A549 (cell line): ENCODE data around the gene TPCN2. TPM values are rescaled to one million over a fixed set of nuclear protein-coding genes. Genes with fewer than 3 reads are reported as not detected.

Experiments
- ATAC-seq, 2 experiments: fragments of 200-7000 bp in 1 of 2; fragments of >200 bp in 1 of 2; cut with Nextera tagmentation in 1 of 2; cut with Tn5 transposase in 1 of 2; 3 replicates each; pipeline versions ENCODE4 v1.8.0 to v1.9.1; 2018 to 2020; ENCODE audit warnings: mild to moderate bottlenecking in 1 of 2, moderate library complexity in 1 of 2
- CTCF ChIA-PET: fragments of 300-600 bp; sonication (Branson Sonifier 250); formaldehyde crosslinking; extraction: SDS; loops from one replicate; lab custom pipeline; 2021; ENCODE audit warnings: antibody characterized with exemption, inconsistent platforms; lab: Yijun Ruan, JAX
- POLR2A ChIA-PET: fragments of 350-600 bp; formaldehyde crosslinking; extraction: SDS; loops from one replicate; lab custom pipeline; 2021; ENCODE audit warnings: antibody characterized with exemption, inconsistent platforms; lab: Yijun Ruan, JAX
- DNase-seq, 2 experiments: peaks; one replicate each; pipeline versions ENCODE4 v3.0.0 to v3.0.0-alpha.2; 2011 to 2016; ENCODE audit warnings: low read depth in 1 of 2, low spot score in 1 of 2
- FAIRE-seq: peaks from 2 replicates; lab custom pipeline; 2011; peaks lifted over from hg19 to GRCh38; lab: Jason Lieb, UNC
- H3K27ac ChIP-seq, 2 experiments: fragments of >200 bp; sonication (Bioruptor Twin); formaldehyde crosslinking; 3 replicates each; pipeline ENCODE4 v1.5.1; 2016 to 2017
- H3K4me1 ChIP-seq: fragments of >200 bp; sonication (Bioruptor Twin); formaldehyde crosslinking; 3 replicates; pipeline ENCODE4 v1.6.1; 2016
- H3K4me2 ChIP-seq: fragments of >200 bp; sonication (Bioruptor Twin); formaldehyde crosslinking; 3 replicates; pipeline ENCODE4 v1.6.1; 2016
- H3K4me3 ChIP-seq: fragments of >200 bp; sonication (Bioruptor Twin); formaldehyde crosslinking; 3 replicates; pipeline ENCODE4 v1.5.1; 2016
- H3K9me3 ChIP-seq: fragments of >200 bp; sonication (Bioruptor Twin); formaldehyde crosslinking; 3 replicates; pipeline ENCODE4 v1.6.1; 2016
- BHLHE40 ChIP-seq: IDR thresholded peaks from 2 replicates; pipeline ENCODE4 v1.6.1; 2012; ENCODE audit warnings: low read depth, low read length, inconsistent platforms
- CBX2 ChIP-seq: fragments of 200-600 bp; sonication (generic); IDR thresholded peaks from 2 replicates; pipeline ENCODE4 v1.6.1; 2016; ENCODE audit warnings: low read depth, mild to moderate bottlenecking, borderline replicate concordance
- CEBPB ChIP-seq, 2 experiments: fragments of >200 bp in 1 of 2; sonication (Bioruptor Twin) in 1 of 2; formaldehyde crosslinking in 1 of 2; IDR thresholded peaks; 2 replicates each; pipeline ENCODE4 v1.6.1; 2012 to 2016
- EHF ChIP-seq: fragments of 250-450 bp; sonication (Bioruptor Pico); IDR thresholded peaks from 2 replicates; pipeline ENCODE4 v1.5.0; 2020; ENCODE audit warnings: mild to moderate bottlenecking
- EHMT2 ChIP-seq: fragments of 200-600 bp; sonication (generic); IDR thresholded peaks from 2 replicates; pipeline ENCODE4 v1.6.1; 2016; ENCODE audit warnings: antibody characterized with exemption, low read depth, mild to moderate bottlenecking, moderate library complexity
- EP300 ChIP-seq, 2 experiments: fragments of >200 bp; sonication (Bioruptor Twin); formaldehyde crosslinking; IDR thresholded peaks; 2 replicates in 1 of 2; 3 replicates in 1 of 2; pipeline ENCODE4 v1.6.1; 2016 to 2017
- FOSB ChIP-seq: fragments of 250-450 bp; sonication (Bioruptor Pico); IDR thresholded peaks from 2 replicates; pipeline ENCODE4 v1.5.0; 2020; ENCODE audit warnings: mild to moderate bottlenecking, moderate library complexity
- FOSL2 ChIP-seq, 2 experiments: fragments of 450-650 bp in 1 of 2; fragments of >200 bp in 1 of 2; sonication (Bioruptor Twin) in 1 of 2; formaldehyde crosslinking; IDR thresholded peaks; 2 replicates each; pipeline versions ENCODE4 v1.5.0 to v1.6.1; 2016 to 2020; ENCODE audit warnings: mild to moderate bottlenecking in 1 of 2, moderate library complexity in 1 of 2
- FOXS1 ChIP-seq: fragments of 250-450 bp; sonication (Bioruptor Pico); IDR thresholded peaks from 2 replicates; pipeline ENCODE4 v1.5.0; 2020; ENCODE audit warnings: mild to moderate bottlenecking, moderate library complexity
- GATA3 ChIP-seq: IDR thresholded peaks from 2 replicates; pipeline ENCODE4 v1.6.1; 2012; ENCODE audit warnings: borderline replicate concordance
- HOXA7 ChIP-seq: fragments of 250-450 bp; sonication (Bioruptor Pico); IDR thresholded peaks from 2 replicates; pipeline ENCODE4 v1.5.0; 2020; ENCODE audit warnings: mild to moderate bottlenecking, moderate library complexity
- HOXB13 ChIP-seq: fragments of 250-450 bp; sonication (Bioruptor Pico); IDR thresholded peaks from 2 replicates; pipeline ENCODE4 v1.5.0; 2020; ENCODE audit warnings: low read depth, mild to moderate bottlenecking, moderate library complexity
- HOXB5 ChIP-seq: fragments of 250-450 bp; sonication (Bioruptor Pico); IDR thresholded peaks from 2 replicates; pipeline ENCODE4 v1.5.0; 2020; ENCODE audit warnings: mild to moderate bottlenecking, moderate library complexity
- NPAS2 ChIP-seq: fragments of 250-450 bp; sonication (Bioruptor Pico); IDR thresholded peaks from 2 replicates; pipeline ENCODE4 v1.8.0; 2022; ENCODE audit warnings: mild to moderate bottlenecking, moderate library complexity, borderline replicate concordance
- PHF8 ChIP-seq: fragments of 200-600 bp; sonication (generic); IDR thresholded peaks from 2 replicates; pipeline ENCODE4 v1.6.1; 2016; ENCODE audit warnings: low read depth, mild to moderate bottlenecking, antibody characterized with exemption, moderate library complexity, borderline replicate concordance
- POLR2A ChIP-seq: IDR thresholded peaks from 2 replicates; pipeline ENCODE4 v1.6.1; 2012; ENCODE audit warnings: mild to moderate bottlenecking, low read length
- POLR2AphosphoS2 ChIP-seq: conservative IDR thresholded peaks from 2 replicates; pipeline ENCODE4 v1.6.1; 2012; ENCODE audit warnings: low read length, improper control_type of control experiment, inconsistent platforms
- SMC3 ChIP-seq: fragments of >200 bp; sonication (Bioruptor Twin); formaldehyde crosslinking; IDR thresholded peaks from 3 replicates; pipeline ENCODE4 v1.6.1; 2018; ENCODE audit warnings: inconsistent platforms
- TP53 ChIP-seq: fragments of 250-450 bp; sonication (Bioruptor Pico); IDR thresholded peaks from 2 replicates; pipeline ENCODE4 v1.5.0; 2021; ENCODE audit warnings: mild to moderate bottlenecking, moderate library complexity
- ZC3H11A ChIP-seq: fragments of 450-650 bp; IDR thresholded peaks from 2 replicates; pipeline ENCODE4 v1.6.1; 2014; ENCODE audit warnings: antibody characterized with exemption, mild to moderate bottlenecking
- WGBS: methylation state at CpG from one replicate; pipeline ENCODE4 v1.1.6; 2017; ENCODE audit errors: missing lambda C conversion rate; 5-methylcytosine and 5-hydroxymethylcytosine counted together
- polyA plus RNA-seq, 4 experiments: library from polyadenylated mRNA; depleted of rRNA in 3 of 4; stranded (reverse); fragments of >200 nt; fragmentation: RNase III in 1 of 4; extraction: RNeasy Plus Mini Kit Qiagen cat#74134 plus additional on column Dnase treatment in 1 of 4; gene quantifications; 2 replicates in 3 of 4; 3 replicates in 1 of 4; pipeline ENCODE4 v1.2.3, GENCODE V29; 2011 to 2017
- TF ChIP-seq, protein P1 (sequence below): IDR thresholded peaks from 2 replicates; pipeline ENCODE4 v1.6.1; 2012
- TF ChIP-seq, protein P2 (sequence below): fragments of 450-650 bp; IDR thresholded peaks from 2 replicates; pipeline ENCODE4 v1.6.1; 2014; ENCODE audit warnings: antibody characterized with exemption
- TF ChIP-seq, protein P3 (sequence below): IDR thresholded peaks from 2 replicates; pipeline ENCODE4 v1.6.1; 2012; ENCODE audit warnings: low read depth, borderline replicate concordance
- TF ChIP-seq, protein P4 (sequence below): IDR thresholded peaks from 2 replicates; pipeline ENCODE4 v1.6.1; 2012

The TPCN2 gene
- polyA plus RNA-seq, 2 of the 4 experiments (the other 2 are of a cell fraction) = 8.1 to 8.8 TPM

DNA sequence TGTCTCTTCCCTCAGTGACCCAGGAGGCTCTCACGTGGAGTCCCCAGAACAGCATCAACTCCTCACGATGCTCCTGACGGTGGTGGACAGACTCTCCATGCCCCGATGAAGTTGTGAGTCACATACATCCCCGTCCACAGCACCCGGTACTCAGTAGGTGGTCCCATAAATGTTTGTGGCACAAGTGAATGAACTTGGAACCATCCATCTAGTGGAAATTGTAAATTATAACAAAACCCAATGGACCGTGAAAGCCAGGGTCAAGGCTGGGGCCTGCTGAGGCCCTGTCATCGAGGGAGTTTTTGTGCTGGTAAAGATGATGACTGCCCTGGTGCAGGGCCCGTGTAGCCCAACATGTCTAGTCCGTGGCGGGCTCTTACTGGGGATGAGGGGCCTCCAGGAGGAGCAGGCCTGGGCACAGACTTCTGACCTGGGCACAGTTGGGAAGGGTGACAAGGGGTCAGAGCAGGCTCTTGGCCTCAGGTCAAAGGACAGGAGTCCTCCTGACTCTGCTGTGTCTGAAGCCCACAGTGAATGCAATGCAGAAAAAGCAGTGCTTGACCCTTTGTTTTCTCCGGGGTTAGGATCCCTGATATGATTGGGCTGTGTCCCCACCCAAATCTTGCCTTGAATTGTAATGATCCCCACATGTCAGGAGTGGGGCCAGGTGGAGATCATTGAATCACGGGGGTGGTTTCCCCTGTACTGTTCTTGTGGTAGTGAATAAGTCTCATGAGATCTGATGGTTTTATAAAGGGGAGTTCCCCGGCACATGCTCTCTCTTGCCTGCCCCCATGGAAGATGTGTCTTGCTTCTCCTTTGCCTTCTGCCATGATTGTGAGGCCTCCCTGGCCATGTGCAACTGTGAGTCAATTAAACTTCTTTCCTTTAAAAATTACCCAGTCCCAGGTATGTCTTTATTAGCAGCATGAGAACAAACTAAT is 87.0 kb downstream of the TPCN2 start (continued):
- TF ChIP-seq NPAS2 (CRISPR knock-in tag) = no peak

DNA sequence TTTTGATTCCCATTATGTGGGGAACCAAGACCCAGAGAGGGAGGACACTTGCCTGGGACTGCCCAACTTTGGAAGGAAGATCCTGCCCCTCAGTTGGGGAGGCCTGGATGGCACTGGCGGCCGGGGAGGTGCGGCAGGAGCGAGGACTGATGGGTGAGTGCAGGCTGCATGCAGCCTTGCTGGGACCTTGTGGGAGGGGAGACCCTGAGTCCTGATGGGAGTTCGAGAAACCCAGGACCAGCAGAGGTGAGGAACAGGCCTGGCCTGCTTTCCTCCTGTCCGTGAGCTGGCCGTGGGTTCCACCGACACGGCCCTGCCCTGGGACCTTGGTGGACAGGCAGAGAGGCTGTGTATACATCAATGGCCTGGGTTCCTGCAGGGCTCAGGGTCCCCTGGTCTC is 87.7 kb downstream of the TPCN2 start:
- peaks cover 23% of the 10 kb centered on the region for H3K9me3 ChIP-seq
- no peak overlapping the region for H3K4me2 ChIP-seq
- WGBS = 89% methylated on average over 9 of the region's 9 CpGs
- no peak for FAIRE-seq
- TF ChIP-seq HOXB5 (CRISPR knock-in tag) (no peak), HOXB13 (CRISPR knock-in tag) (no peak), EHF (CRISPR knock-in tag) (no peak), ZC3H11A (no peak), HOXA7 (CRISPR knock-in tag) (no peak), TP53 (CRISPR knock-in tag) (no peak), CBX2 (no peak), FOSB (CRISPR knock-in tag) (no peak), NPAS2 (CRISPR knock-in tag) (no peak), PHF8 (no peak), CEBPB (IDR thresholded peaks at IDR 0.05) (no peak), FOSL2 (IDR thresholded peaks at IDR 0.05) (no peak), FOSL2 (CRISPR knock-in tag; IDR thresholded peaks at IDR 0.05) (no peak)
- TF ChIP-seq, protein P1, sequence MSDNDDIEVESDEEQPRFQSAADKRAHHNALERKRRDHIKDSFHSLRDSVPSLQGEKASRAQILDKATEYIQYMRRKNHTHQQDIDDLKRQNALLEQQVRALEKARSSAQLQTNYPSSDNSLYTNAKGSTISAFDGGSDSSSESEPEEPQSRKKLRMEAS = no peak
- TF ChIP-seq, protein P2, sequence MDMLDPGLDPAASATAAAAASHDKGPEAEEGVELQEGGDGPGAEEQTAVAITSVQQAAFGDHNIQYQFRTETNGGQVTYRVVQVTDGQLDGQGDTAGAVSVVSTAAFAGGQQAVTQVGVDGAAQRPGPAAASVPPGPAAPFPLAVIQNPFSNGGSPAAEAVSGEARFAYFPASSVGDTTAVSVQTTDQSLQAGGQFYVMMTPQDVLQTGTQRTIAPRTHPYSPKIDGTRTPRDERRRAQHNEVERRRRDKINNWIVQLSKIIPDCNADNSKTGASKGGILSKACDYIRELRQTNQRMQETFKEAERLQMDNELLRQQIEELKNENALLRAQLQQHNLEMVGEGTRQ = no peak
- TF ChIP-seq, protein P3, sequence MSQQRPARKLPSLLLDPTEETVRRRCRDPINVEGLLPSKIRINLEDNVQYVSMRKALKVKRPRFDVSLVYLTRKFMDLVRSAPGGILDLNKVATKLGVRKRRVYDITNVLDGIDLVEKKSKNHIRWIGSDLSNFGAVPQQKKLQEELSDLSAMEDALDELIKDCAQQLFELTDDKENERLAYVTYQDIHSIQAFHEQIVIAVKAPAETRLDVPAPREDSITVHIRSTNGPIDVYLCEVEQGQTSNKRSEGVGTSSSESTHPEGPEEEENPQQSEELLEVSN = no peak
- DNase-seq = no peak
- H3K4me3 ChIP-seq = no peak overlapping the region
- ChIA-PET CTCF (interaction anchor here (1.2 to 1.4 kb wide), 2 partner anchors 12 to 48 kb away, joined by 3 read pairs; no protein-coding TSS in a partner anchor), POLR2A (no interaction called here)
- peaks cover 5% of the 10 kb centered on the region for H3K4me1 ChIP-seq
- ATAC-seq = no peak
- H3K27ac ChIP-seq = no peak overlapping the region

DNA sequence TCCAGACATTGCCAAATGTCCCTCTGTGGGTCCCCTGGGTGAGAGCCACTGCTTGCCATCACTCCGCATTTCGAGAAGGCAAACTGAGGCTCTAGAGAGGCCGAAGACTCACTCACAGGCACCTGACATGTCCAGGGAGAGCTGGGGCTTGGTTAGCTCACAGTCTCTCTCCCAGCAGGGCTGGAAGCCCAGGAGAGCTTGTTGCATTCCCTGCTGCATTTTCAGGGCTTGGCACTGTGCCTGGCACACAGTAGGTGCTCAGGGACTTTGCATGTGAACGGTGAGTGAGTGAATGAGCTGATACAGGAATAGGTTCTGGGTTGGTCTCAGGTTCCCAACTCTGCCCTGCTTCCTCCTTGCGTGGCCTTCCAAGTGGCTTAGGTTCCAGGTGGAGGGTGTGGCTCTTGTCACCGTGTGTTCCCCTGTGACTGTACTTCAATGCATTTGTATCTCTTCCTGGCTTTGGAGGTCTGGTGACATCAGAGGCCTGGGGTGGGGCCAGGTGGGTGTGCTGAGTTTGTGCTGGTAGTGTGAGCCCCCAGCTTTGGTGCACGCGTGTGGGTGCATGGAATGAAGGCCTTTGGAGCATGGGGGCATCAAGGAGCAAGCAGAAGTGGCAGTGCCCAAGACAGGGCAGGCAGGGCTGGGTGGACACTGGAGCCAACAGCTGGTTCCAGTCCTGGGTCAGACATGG is 88.6 kb downstream of the TPCN2 start:
- no peak overlapping the region; a peak in 1 of 6 replicates for H3K27ac ChIP-seq
- H3K4me1 ChIP-seq = no peaks in the 10 kb centered on the region
- TF ChIP-seq GATA3 (no peak), EHMT2 (no peak), EP300 (IDR thresholded peaks at IDR 0.05) (no peak), FOXS1 (no peak), FOSL2 (IDR thresholded peaks at IDR 0.05) (no peak), FOSL2 (CRISPR knock-in tag; IDR thresholded peaks at IDR 0.05) (no peak), BHLHE40 (no peak), POLR2A (no peak), POLR2AphosphoS2 (no peak), SMC3 (no peak)
- TF ChIP-seq, protein P4, sequence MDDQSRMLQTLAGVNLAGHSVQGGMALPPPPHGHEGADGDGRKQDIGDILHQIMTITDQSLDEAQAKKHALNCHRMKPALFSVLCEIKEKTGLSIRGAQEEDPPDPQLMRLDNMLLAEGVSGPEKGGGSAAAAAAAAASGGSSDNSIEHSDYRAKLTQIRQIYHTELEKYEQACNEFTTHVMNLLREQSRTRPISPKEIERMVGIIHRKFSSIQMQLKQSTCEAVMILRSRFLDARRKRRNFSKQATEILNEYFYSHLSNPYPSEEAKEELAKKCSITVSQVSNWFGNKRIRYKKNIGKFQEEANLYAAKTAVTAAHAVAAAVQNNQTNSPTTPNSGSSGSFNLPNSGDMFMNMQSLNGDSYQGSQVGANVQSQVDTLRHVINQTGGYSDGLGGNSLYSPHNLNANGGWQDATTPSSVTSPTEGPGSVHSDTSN = no peak
- 86% methylated on average over 8 of the region's 8 CpGs for WGBS
- ChIA-PET CTCF (interaction anchor here (1.2 to 1.4 kb wide), 2 partner anchors 13 to 49 kb away, joined by 3 read pairs; no protein-coding TSS in a partner anchor), POLR2A (no interaction called here)
- ATAC-seq (no peak), DNase-seq (no peak), FAIRE-seq (no peak)
- no peak overlapping the region for H3K4me3 ChIP-seq
- peaks cover 24% of the 10 kb centered on the region for H3K9me3 ChIP-seq
- no peak overlapping the region for H3K4me2 ChIP-seq
